ENCODE results near the gene HNF4A.
"Not testable (repeated sequence)": the region's sequence is repeated elsewhere in the genome, so short reads cannot be mapped to it uniquely, and the experiment has no call there.

HNF4A gene

DNA sequence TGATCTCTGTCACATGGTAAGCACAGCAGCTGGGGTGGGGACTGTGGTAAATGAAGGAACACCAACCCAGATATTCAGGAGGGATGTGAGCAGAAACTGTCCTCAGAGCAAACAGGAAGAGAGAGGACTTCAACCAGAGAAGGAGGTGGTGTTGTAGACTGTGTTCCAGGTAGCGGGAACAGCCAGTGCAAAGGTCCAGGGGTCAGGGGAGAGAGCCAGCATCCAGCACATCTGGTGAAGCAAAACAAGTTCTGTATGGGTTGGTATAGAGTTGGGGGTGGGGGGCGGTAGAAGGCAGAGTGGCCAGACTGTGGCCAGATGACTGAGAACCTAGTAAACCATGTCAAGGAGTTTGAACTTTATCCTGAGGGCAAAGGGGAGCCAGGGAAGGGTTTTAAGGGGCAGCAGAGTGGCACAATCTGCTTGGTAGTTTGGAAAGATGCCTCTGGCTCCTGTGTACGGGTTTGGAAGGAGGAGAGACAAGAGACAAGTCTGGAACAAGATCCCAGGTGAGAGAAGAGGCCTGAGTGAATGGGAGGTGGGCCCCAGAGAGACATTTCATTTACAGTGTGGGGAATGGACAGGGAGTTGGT lies 92.4 kb downstream of the HNF4A start:
- no peak for DNase-seq

DNA sequence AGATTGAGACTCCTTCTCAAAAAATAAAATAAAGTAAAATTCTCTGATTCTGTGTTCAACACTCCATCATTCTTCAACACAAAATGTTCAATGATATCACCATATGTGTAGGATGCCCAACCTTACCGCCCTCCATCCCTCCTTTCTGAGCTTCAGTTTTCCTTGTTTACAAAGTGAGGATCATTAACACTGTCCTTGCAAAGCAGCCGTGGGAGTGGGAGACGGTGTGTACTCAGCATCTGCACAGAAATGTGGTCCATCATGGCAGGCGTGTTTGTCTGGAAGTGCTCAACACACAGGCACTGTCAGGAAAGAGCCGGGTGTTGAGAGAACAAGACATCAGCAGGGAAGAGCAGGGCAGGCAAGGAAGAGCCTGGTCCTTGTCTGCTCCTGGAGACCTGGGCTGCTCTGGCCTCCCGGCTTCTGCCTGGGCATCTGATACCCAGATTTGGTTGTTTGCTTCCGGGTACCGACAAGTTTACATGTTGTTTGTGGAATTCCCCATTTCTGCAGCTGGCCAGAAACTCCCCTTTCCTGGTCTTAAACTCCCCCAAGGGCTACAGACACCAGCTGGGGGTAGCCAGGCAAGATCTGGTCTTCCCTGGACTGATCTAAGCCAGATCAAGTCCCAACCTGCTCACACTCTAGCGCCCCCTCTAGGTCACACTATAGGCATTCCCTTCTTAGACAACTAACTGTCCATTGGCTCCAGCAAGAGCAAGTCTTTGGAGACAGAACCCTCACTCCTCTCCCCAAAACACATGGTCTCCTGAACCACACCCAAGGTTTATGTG lies 93.5 kb downstream of the HNF4A start:
- DNase-seq, result no peak

DNA sequence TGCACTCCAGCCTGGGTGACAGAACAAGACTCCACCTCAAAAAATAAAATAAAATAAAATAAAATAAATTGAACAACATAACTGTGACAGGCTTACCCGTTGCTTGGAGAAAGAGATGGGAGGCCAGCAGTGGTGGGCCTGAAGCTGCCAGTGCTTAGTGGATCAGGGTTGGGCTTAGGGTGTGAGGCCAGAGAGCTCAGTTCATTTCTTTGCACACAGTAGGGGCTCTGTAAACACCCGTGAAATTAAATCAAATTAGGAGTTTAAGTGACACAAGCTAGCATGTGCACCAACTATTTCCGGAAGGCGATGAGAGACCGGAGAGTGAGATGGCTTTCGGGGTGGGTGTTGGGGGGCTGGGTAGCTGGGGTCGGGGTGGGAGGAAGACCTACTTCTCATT lies 94.4 kb downstream of the HNF4A start:
- no peak for DNase-seq

DNA sequence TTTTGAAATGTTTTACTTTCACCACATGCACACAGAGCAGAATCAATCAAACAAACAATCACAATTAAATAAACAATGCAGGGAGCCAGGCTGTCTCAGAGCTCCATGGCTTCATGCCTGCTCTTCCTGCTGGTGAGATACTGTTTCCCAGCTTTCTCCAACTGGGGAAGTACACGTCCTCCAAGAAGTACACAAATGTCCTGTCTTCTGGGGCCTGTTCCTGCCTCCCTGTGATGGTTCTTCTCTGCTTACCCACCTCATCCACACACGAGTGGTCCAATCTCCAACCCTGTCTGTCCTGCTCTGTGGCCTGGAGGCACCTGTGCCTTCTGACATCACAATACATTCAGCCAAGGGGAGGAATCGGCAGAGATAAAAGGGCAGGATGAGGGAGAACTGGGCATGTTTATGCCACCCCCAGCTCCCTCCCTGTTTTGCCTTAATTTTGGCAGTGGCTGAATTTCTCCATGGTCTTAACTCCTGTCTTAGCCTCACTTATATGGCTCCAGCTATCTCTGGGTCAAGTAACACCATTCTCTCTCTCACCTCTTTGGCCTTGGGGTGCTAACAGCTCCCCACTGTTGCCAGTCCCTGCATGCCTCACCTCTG lies 94.9 kb downstream of the HNF4A start:
- DNase-seq, result no peak

DNA sequence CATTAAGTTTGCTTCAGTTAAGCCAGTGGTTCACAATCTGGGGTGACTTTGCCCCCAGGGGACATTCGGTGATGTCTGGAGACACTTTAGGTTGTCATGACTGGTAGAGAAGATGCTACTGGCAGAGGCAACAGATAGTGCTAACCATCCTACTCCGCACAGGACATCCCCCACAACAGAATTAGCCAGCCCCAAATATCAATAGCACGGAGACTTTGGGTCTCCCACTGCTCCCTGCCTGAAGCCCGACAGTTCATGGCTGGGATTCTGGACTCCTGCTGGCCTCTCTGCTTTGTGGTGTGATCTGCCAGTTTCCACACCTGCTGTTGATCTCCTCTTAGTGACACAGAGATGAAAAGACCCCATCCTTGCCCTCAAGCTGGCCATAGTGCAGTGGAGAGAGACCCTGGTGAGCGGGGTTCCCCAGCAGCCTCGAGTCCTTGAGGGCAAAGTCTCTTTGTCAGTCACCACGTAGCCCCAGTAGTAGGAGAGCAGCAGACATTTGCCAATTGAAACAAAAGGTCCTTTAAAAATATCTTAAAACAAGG lies 95.5 kb downstream of the HNF4A start:
- no peak for DNase-seq

DNA sequence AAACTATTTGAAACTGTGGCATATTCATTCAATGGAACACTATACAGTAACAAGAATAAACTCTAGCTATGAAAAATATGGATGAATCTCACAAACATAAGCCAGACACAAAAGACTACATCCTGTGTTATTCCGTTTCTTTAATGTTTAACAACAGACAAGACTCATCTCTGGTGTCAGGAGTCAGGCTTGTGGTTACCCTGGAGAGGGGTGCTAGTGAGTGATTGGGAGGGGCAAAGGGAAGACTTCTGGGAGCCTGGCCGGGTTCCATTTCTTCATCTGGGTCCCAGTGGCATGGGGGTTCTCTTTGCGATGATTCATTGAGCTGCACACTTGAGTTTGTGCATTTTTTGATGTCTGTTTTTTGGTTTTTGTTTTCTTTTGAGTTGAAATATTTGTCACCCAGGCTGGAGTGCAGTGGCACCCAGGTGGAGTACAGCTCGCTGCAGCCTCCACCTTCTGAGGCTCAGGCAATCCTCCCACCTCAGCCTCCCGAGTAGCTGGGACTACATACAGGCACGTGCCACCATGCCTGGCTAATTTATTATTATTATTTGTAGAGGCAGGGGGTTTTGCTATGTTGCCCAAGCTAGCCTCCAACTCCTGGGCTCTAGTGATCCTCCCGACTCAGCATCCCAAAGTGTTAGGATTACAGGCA lies 98.9 kb downstream of the HNF4A start:
- no peak for DNase-seq

DNA sequence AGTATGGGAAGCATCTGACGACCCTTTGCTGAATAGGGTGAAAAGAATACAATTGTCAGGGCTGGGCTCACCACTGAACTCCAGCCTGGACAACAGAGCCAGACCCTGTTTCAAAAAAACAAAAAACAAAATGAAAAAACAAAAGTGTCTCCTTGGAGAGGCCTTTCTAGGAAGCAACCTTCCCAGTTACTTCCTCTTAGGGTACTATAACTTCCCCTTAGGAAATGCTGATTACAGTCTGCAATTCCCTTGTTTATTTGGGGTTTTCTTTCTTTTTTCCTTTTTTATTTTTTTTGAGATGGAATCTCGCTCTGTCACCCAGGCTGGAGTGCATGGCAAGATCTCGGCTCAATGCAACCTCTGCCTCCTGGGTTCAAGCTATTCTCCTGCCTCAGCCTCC lies 99.6 kb downstream of the HNF4A start:
- no peak for DNase-seq

DNA sequence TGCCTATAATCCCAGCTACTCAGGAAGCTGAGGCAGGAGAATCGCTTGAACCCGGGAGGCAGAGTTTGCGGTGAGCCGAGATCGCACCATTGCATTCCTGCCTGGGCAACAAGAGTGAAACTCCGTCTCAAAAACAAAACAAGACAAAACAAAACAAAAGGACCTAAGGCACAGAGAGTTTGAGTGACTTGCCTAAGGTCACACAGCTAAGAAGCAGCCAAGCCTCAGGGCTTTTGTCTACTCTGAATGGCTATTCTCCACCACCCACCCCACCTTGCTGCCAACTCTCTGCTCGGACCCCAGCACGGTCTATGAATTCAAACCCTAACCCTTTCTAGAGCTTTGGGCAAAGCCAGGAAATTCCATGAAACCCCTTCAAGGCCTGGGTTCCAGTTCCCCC lies 101.1 kb downstream of the HNF4A start:
- DNase-seq, result no peak

DNA sequence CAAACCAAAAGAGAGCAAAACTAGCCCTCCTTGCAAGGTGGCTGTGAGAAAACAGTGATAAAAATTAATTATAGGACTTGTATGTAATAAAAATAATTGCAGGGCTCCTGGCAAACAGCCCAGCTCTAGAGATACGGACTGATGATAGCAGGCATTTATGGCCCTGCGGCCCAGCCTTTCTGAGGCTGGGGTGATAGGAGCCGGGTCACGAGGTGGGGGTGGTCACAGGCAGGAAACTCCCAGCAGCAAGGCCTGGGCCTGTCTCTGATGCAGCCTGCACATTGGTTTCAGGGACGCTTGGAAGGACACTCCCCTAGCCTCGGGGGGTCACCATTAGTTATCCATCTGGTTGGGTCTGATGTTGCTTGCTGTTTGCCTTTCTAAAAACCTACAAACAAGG lies 101.5 kb downstream of the HNF4A start:
- DNase-seq, result no peak

DNA sequence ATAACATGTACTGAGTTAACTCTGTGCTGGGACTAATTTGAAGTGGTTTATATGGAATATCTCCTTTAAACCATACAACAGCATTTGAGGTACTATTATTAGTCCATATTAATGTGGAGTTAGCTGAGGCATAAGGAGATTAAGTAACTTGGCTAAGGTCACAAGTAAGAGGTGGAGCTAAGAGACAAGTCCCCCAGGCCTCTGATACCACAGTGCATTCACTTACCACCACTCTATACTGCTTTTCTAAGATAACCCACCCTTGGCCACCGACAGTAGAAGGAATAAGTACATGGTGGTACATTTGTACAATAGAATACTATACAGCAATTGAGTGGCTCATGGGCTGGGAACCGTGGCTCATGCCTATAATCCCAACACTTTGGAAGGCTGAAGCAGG lies 103.8 kb downstream of the HNF4A start:
- no peak for DNase-seq

DNA sequence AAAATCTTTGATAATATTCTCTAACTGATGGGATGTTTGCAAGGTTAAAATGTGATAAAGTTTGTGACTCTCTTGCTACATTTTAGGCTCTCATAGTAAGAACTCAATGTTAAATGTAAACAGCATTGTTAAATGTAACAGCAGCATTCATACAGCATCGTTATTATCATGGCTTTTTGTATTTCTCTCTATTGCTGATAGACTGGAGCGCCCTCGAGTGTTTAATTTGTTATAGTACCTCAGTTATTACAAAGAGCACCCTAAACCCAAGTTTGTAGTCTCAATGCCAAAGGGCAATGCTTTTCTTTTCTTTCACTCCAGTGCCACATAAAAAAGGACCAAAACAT lies 105.3 kb downstream of the HNF4A start:
- no peak for DNase-seq

DNA sequence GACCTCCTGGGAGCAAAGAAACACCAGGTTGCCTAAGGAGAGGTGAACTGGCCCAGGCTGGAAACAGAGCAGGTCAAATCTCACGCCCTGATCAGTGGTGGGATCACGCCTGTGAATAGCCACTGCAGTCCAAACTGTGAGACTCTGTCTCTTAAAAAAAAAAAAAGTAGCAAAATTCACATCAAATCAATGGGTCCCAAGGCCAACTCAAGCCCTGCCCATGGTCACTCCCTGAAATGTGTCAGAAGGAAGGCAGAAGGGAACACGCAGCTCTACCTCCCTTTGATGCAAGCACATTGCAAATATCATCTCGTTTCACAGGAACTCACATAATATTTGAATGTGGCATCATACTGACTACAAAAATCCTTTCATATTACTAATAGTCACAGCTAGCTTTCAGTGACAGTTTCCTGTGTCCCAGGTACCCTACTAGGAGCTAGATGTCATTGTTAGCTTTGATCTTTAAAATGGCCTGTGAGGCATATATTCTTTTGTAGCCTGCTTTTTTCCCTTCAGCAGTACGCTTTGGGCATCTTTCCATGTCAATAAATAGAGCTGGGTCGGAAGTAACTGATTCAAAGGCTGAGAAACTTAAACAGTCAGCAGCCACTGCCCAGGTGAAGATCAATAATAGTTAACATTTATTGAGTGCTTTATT lies 105.8 kb downstream of the HNF4A start:
- DNase-seq, result no peak

DNA sequence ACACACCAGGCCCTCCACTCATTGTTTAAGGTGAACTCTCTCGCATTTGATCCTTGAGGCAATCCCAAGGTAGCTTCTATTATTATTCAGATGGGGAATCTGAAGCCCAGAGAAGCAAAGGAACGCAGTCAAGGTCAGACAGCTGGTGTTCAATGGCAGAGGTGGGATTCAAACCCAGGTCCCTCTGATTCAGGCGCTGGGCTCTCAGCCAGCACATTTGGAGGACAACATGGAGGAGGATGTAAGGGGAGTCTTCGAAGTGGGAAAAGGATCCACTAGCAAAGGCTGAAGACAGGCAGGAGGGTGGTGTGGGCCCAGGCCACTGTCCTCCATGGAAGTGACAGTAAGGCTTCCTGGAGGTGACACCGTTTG lies 106.3 kb downstream of the HNF4A start:
- no peak for DNase-seq

DNA sequence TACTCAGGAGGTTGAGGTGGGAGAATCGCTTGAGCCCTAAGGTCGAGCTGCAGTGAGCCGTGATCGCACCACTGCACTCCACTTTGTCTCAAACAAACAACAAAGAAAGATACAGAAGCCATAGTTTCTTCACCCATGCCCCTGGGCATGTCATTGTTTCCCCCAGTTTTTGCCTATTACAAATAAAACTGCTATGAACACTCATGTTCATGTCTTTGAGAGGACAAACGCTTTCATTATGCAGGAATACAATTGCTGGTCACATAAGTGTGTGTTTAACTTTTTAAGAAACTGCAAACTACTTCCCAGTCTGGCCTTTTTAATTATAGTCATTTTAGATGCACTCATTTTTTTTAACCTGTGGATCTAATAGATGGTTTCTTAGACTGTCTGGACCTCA lies 108.0 kb downstream of the HNF4A start:
- DNase-seq, result no peak

DNA sequence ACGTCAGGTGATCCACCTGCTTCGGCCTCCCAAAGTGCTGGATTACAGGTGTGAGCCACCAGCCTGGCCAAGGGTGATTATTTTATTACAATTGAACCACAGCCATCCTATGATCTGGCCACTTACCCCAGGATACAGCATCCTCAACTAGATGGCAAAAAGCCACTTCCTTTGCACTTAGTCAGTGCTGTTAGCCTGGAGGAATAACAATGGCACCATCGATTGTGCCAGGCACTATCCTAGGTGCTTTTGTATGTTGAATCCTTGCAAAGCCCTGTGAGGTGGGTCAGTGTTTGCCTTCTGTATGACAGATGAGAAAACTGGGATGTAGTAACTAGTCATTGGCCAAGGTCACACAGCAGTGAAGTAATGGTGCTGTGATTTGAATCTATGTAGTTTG lies 109.0 kb downstream of the HNF4A start:
- no peak for DNase-seq

DNA sequence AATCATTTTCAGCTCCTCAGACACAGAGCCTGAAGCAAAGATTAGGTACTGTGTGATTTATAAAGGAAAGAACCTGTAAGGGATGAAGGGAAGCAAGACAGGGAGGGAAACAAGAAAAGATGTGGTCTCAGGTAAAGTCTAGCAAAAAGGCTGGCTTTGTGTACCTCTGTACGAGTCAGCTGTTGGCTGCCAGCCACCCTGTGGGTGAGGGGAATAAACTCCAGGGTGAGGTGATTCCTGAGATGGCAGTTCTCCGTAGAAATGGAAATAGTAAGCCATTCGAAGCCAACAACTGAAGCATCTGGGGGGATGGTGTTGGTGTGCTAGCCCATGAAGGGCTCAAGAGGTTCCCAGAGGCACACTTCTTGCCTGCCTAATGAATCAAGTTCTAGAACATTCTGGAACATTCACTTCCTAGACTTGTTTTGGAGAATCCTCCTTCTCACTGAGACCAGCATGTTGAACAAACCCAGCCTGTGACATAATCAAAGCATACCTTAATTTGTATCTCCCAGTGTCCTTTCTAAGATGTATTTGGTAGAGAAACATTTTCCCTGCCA lies 109.6 kb downstream of the HNF4A start:
- DNase-seq, result no peak

DNA sequence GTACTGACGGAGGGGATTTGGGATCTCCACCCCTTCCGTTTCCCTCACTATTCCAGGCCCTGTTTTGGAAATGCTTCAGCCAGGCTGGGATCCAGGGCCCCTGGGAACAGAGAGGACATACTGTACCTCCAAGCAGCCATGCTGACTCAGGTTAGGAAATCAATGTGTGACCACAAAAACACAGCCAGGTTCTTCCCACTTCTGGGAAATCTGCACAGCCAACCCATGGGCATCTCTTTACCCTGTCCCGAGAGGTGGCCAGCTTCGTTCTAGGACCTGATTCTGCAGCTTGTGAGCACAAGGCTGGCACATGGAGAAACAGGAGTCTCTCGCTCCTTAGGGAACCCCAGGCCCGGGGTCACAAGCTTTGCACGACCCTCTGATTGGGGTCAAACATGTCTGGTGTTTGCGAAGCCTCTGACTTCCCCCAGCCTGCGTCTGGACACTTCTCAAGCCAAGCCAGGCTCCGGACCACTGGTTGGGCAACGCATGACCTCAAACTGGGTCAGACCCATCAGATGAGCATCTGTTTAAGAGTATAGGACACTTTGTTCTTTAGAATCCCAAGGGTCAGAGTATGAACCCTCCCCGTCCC lies 111.9 kb downstream of the HNF4A start:
- no peak for DNase-seq

DNA sequence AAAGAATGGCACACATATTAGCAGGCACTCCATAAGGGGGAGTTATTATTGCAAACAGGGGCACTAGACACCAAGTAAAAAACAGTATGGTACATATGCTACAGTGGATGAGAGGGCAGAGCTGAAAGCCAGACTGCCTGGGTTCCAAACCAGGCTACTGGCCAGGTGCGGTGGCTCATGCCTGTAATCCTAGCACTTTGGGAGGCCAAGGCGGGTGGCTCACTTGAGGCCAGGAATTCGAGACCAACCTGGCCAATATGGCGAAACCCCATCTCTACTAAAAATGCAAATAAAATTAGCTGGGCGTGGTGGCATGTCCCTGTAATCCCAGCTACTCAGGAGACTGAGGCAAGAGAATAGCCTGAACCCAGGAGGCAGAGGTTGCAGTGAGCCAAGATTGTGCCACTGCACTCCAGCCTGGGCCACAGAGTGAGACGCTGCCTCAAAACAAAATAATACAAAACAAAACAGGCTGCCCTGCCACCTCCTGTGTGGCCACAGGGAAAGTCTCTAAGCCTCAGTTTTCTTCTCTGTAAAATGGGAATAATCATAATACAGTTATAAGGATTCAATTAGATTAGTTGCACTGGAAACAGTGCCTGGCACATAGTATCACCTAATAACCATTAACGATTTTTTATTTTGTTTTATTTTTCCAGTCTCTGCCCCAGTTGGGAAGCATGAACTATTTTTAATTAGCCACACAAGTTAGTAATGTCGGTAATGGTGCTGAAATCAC lies 112.7 kb downstream of the HNF4A start:
- no peak for DNase-seq

DNA sequence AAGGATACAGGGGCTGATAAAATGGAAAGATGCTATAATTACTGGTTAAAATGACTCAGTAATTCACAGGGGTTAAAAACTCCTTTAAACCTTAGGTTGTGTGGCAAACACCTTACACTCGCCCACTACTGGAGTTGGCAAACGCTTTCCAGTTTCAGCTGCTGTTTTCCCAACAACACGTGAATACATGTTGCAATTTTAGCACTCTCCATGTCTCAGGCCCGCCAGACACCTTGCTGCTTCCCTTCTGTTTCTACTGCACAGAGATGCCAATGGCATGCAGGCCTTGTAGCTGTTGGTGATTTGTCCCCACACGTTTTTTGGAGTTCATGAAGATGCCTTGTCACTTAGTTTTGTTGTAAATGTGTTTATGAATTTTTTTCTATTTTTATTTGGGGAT lies 114.8 kb downstream of the HNF4A start:
- no peak for DNase-seq

DNA sequence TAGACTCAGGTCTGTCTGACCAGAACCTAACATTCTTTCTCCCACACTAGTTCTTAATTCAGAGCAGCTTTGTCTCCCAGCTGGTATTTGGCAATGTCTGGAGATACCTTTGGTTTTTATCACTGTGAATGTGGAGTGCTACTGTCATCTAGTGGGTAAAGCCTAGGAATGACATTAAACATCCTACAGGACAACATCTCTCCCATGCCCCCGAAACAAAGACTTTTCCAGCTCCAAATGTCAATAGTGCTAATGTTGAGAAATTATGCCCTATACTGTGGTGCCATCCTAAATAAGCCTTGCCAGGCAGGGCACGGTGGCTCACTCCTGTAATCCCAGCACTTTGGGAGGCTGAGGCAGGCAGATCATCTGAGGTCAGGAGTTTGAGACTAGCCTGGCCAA lies 116.0 kb downstream of the HNF4A start:
- no peak for DNase-seq

DNA sequence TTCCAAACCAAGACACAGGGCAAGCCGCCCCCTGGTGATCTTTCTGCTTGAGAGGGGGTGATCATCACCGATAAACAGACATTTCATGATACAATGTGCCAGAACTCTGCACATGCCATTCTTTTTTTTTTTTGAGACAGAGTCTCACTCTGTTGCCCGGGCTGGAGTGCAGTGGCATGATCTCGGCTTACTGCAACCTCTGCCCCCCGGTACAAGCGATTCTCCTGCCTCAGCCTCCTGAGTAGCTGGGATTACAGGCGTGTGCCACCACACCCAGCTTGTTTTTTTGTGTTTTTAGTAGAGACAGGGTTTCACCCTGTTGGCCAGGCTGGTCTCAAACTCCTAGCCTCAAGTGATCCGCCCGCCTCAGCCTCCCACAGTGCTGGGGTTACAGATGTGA lies 116.8 kb downstream of the HNF4A start:
- DNase-seq, result not testable (repeated sequence)

DNA sequence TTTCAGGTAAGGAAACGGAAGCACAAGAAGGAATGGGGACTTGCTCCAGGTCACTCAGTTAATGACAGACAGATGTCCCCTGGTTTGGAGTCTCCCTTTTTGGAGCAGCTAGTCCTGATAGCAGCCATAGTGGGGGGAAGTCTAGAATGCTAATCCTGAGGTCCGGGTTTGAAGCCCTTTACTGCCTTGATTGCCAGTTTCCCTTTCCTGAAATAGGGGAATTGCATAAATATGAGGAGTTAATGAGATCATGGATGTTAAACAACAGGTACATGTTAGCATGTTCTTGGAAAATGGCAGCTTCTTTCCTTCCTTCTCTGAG lies 119.8 kb downstream of the HNF4A start:
- DNase-seq, result no peak
